GM12892 (cell line): Measurements from ENCODE around the gene DYNLT1.
"Not testable (repeated sequence)": the region's sequence is repeated elsewhere in the genome, so short reads cannot be mapped to it uniquely, and the experiment has no call there.

Experiments used
- DNase-seq: peaks from one replicate; pipeline ENCODE4 v3.0.0; 2011; ENCODE audit not compliant: insufficient read length
- FAIRE-seq: peaks from 2 replicates; lab custom pipeline; 2011; peaks lifted over from hg19 to GRCh38; lab: Jason Lieb, UNC
- POLR2A ChIP-seq: IDR thresholded peaks from 2 replicates; pipeline ENCODE4 v1.6.1; 2011; ENCODE audit warnings: low read depth, low read length, control low read depth
- POLR2AphosphoS5 ChIP-seq: IDR thresholded peaks from 2 replicates; pipeline ENCODE4 v1.6.1; 2011; ENCODE audit warnings: low read depth, low read length, control low read depth
- TAF1 ChIP-seq: IDR thresholded peaks from 2 replicates; pipeline ENCODE4 v1.6.1; 2011; ENCODE audit warnings: low read depth, mild to moderate bottlenecking, control low read depth, low read length, borderline replicate concordance

The DYNLT1 gene

DNA sequence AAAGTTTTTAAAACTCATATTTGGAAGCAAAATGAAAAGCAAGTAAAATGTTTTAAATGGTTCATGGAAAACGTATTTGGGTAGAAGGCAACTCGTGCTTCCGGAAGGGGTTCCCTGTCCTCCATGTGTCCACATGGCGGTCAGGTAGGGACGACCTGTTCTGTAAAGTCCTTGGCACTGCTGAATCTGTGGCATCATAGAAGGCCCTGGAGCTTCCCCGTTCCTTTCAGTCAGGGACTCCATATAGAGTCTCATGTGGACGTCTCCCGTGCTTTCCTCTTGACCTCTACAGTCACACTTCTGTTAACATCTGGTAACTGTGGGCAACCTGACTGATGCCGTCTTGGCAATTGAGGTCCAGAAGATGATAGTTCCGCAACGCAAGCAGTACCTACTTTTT is 11.4 kb downstream of the DYNLT1 start:
- no peak for FAIRE-seq
- TF ChIP-seq TAF1, result no peak
- no peak for TF ChIP-seq POLR2AphosphoS5
- no peak for TF ChIP-seq POLR2A
- DNase-seq, result no peak

DNA sequence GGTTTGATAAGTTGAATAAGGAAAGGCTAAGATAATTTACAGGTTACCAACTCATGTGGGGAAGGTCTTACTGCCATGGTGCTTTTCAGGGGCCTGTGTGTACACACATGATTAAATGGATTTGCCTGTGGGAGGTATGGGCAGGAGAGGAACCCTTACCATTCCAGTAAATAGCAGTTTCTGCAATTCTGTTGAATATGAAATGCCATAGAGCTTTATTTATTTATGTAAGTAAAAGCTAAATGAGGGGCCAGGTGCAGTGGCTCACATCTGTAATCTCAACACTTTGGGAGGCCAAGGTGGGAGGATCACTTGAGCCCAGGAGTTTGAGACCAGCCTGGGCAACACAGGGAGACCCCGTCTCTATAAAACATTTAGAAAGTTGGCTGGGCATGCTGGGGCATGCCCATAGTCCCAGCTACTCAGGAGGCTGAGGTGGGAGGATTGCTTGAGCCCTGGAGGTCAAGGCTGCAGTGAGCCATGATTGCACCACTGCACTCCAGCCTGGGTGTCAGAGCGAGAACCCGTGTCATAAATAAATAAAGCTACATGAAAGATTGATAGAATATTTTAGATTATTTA is 11.9 kb downstream of the DYNLT1 start:
- not testable (repeated sequence) for DNase-seq, FAIRE-seq

DNA sequence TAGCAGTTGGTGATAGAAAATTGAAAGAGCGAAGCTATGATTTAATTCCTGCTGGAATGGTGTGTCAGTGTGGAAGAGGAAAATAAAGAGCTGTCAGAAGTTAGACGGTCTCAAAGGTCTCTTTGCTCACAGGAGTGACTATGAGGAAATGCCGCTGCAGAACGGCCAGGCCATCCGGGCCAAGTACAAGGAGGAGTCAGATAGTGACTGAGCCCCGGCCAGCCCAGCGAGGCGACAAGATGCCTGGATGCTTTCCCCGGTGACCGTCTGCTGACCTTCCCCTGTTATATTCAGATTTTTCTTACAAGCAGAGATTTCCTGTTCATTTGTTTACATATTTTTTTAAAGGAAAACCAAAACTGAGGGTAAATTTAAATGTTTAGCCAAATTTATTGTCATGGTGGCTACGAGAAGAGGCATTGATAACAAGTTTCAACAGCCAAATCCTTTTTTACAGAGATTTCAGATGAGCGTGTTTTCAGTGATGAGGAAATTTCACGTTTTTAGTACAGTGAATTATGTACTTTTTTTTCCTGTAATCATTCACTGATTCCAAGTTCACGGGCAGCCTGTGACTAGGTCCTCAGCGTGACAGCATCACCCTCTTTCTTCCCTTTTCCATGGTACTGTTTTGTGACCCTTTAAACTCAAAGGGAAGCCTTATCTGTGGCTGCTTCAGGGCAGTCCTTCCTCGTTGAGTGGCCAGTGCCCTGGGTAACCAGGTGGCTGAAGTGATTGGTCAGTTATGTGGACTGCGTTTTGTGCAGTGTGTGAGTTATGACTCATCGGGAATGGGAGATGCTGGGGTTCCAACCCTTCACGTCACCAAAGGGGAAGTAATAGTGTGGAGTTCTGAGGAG is 12.6 kb downstream of the DYNLT1 start:
- TF ChIP-seq POLR2AphosphoS5 (no peak), TAF1 (no peak), POLR2A (no peak)
- FAIRE-seq (no peak), DNase-seq (no peak)

DNA sequence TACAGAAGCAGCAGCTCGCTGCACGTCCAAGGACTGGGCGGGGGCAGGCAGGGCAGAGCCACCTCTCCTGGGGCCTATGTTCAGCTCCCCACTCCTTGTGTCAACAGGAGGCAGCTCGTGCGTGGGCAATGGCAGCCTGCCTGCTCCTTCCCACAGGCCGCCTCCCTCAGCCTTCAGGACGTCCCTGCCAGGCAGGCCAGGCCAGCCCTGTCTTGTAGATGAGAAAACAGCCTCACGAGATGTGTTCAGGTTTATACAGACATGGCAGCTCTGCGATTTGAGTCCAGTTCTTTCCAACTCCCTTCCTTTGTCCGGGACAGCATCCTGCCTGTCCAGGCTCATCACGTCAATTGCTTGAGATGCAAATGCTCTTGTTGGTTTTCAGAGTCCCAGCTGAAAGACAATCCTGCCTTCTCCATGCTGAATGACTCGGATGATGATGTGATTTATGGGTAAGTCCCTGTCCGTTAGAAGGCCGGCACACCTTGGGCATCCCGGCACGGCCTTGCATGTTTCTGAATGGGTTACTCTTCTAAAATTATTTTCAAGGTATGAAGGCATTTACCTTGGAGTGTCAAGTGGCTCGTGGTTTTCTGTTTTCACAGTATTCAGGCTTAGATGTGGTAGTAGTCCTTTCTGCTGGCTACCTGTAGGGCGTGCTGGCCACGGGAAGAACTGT is 13.5 kb downstream of the DYNLT1 start:
- TF ChIP-seq POLR2AphosphoS5 (no peak), TAF1 (no peak), POLR2A (no peak)
- FAIRE-seq, result no peak
- DNase-seq, result no peak

DNA sequence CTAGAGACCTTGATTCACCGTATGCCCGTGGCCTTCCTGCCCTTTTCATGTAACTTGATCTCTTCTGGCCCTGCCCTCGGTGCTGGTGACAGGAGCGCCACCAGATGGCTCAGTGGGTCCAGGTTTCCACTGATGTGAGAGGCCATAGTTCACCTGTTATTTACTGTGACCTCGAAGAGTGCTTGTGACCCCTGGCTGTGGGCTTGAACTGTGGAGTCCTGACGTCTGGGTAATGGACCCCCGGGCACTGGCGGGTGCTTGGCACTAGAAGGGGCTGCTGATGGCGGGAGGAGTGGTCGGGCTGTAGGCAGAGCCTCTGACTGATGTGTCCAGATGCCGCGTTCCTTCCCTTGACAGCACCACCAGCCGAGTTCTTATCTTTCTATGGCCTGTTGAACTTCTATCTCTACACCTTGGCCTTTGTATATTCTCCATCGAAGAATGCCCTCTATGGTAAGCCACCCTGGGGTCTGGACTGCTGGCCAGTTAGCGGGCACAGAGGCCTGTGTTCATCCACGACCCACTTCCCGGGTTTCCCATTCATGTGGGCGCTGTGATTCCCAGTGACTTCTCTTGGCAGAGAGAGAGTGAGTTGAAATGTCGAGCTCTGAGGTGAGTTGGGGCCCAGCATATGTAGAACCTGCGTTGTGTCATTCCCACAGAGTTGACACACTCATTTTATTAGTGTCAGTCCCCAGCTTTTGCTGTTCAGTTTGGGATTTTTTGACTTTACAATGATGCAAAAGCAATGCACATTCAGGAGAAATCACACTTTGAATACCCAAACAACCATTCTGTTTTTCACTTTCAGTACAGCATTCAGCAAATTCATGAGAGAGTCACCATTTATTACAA is 14.9 kb downstream of the DYNLT1 start:
- FAIRE-seq, result no peak
- no peak for DNase-seq
- TF ChIP-seq POLR2AphosphoS5 (no peak), POLR2A (no peak), TAF1 (no peak)

DNA sequence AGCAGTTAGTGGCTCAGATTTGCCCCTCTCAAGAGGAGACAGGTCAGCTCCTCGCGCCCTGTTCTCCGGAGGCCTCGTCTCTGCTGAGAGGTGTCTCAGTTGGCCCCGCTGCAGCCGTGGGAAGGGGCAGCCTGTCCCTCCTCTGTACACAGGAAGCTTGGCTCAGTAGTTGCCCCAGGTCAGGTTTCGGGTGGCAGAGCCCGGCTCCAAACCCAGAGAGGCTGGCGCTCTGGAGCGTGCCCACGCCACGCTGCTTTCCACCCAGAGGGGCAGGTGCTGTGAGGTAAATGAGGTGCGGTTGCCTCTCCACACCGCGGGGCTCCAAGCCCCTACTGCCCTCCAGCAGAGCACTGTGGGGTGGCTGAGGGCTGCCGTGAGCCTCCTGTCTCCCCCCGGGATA is 16.0 kb downstream of the DYNLT1 start:
- FAIRE-seq (no peak), DNase-seq (no peak)
- TF ChIP-seq TAF1 (no peak), POLR2A (no peak)

DNA sequence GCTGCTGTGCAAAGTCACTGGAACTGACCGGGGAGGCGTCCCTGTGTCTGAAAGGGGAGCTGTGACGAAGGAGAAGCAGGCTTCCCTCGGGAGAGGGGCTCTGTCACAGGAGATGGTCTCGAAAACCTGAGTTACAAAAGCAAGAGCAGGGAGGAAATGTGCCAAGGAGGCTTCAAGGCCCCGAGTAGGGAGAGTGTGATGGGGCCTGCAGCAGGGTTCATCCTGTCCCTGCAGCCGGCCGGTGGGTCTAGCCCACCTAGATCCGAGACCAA is 16.7 kb downstream of the DYNLT1 start:
- TF ChIP-seq POLR2A, result no peak
- FAIRE-seq, result no peak
- DNase-seq, result no peak

DNA sequence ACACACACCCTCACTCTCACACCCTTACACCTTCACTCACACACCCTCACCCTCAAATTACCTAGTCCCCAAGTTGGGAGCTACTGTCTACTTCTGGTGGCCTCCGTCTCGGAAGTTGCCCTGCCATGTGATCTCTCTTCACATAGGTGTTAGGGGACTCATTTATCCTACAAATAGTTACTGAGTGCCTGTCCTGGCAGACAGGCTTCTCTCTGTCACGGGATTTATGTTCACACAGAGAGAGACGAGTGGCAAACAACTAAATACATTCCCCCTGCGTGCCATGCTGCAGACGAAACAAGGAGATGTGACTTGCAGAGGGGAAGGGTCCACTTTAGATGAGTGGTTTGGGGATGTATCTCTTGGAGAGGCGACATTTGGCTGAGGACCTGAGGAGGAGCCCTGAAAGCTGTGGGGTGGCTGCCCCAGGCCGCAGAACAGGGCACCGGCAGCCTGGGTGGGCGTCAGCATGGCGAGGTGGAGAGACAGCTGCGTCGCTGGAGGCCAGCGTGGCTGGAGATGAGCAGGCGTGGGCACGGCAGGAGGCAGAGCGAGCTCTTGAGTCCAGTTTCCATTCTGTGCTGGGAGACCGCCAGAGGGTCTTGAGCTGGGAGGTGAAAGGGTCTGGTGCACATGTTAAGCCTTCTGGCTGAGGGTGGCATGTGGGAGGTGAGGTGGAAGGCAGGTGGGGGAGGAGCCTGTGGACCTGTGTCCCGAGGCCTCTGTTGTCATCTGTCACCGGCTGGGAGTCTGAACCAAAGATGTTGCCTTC is 17.2 kb downstream of the DYNLT1 start:
- TF ChIP-seq POLR2A (no peak), POLR2AphosphoS5 (no peak), TAF1 (no peak)
- DNase-seq, result no peak
- no peak for FAIRE-seq

DNA sequence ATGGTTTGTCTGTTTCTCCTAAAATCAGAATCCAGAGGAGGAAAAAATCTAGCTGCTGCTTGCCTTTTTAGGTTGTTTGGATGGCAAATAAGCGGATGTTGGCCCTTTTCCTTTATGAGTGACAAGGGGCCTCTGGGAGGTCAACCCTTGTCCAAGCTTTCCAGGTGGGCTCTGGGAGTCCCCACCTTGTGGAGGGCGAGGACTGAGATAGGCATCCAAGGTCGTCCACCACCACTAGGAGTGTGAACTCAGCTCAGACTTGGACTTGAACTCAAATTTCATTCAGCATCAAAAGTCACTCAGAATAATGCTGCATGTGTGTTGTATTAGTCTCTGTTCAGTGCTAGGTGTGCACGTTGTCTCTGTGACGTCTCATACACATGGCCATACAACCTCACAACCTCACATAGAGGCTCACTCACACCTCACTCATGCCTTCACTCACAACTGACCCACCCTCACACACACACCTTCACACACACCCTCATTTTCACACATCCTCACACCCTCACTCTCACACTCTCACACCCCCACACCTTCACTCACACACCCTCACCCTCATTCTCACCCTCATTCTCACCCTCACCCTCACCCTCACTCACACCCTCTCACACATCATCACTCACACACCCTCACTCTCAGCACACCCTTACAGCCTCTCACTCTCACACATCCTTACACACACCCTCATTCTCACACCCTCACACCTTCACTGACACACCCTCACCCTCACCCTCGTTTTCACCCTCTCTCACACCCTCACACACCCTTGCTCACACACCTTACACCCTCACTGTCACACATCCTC is 18.0 kb downstream of the DYNLT1 start:
- no peak for FAIRE-seq
- TF ChIP-seq POLR2AphosphoS5, result no peak
- no peak for TF ChIP-seq TAF1
- no peak for TF ChIP-seq POLR2A
- DNase-seq, result no peak

DNA sequence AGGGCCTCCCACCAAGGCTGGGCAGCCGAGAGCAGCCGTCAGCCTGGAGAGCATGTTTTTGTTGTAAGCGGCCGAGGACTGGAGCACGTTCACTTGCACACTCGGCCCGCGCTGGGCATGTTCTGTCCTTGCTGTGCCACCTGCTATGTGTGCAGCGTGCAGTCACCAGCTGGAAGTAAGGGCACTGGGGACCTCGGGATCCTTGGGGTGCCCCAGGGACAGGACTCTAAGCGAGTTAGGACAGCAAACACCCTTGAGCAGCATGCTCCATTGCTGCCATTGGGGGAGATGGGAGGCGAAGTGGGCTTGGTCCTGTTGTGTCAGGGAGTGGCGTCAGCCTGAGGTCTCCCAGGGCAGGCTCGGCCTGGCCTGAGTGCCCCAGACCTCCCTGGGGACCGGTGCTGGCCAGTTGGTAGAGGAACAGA is 18.6 kb downstream of the DYNLT1 start:
- FAIRE-seq, result no peak
- no peak for DNase-seq
- no peak for TF ChIP-seq TAF1
- TF ChIP-seq POLR2AphosphoS5, result no peak
- TF ChIP-seq POLR2A, result no peak
